Keratinocyte (primary cell): ENCODE measurements around the gene SDR39U1.

ENCODE experiments used
- EZH2 ChIP-seq: IDR thresholded peaks from one replicate; pipeline ENCODE4 v1.6.1; 2012; ENCODE audit warnings: inconsistent platforms, mild to moderate bottlenecking, low read length, moderate library complexity
- TF ChIP-seq, protein P1 (sequence below), 3 experiments: IDR thresholded peaks in 1 of 3; conservative IDR thresholded peaks in 1 of 3; optimal IDR thresholded peaks in 1 of 3; 2 replicates in 2 of 3; 3 replicates in 1 of 3; pipeline versions ENCODE3 to v1.5.1; 2011; ENCODE audit warnings: low read length in 3 of 3, mild to moderate bottlenecking in 3 of 3, moderate library complexity in 2 of 3, control low read depth in 1 of 3, inconsistent platforms in 1 of 3; ENCODE audit not compliant: insufficient read depth in 2 of 3; ENCODE audit errors: extremely low read depth in 1 of 3

GRCh38 chr14:24458736-24459135 is 16.2 kb upstream of the SDR39U1 start:
- TF ChIP-seq, protein P1, sequence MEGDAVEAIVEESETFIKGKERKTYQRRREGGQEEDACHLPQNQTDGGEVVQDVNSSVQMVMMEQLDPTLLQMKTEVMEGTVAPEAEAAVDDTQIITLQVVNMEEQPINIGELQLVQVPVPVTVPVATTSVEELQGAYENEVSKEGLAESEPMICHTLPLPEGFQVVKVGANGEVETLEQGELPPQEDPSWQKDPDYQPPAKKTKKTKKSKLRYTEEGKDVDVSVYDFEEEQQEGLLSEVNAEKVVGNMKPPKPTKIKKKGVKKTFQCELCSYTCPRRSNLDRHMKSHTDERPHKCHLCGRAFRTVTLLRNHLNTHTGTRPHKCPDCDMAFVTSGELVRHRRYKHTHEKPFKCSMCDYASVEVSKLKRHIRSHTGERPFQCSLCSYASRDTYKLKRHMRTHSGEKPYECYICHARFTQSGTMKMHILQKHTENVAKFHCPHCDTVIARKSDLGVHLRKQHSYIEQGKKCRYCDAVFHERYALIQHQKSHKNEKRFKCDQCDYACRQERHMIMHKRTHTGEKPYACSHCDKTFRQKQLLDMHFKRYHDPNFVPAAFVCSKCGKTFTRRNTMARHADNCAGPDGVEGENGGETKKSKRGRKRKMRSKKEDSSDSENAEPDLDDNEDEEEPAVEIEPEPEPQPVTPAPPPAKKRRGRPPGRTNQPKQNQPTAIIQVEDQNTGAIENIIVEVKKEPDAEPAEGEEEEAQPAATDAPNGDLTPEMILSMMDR (optimal IDR thresholded peaks at IDR 0.05 in 1 of 3, IDR thresholded peaks at IDR 0.05 in 1 of 3, conservative IDR thresholded peaks at IDR 0.05 in 1 of 3; ENCODE audit: extremely low read depth in 1 of 3, insufficient read depth in 2 of 3, low read length in 3 of 3): no peak
- TF ChIP-seq EZH2: no peak
